GOT3 (cell line): ENCODE data around the gene SELENOH.

Source experiments
- DNase-seq: peaks from one replicate; lab custom pipeline; 2025; ENCODE audit warnings: mixed read lengths; lab: John Stamatoyannopoulos, UW

SELENOH gene

GRCh38 chr11:57781529-57781943, 40.2 kb downstream of the SELENOH start:
- no peak for DNase-seq

DNA sequence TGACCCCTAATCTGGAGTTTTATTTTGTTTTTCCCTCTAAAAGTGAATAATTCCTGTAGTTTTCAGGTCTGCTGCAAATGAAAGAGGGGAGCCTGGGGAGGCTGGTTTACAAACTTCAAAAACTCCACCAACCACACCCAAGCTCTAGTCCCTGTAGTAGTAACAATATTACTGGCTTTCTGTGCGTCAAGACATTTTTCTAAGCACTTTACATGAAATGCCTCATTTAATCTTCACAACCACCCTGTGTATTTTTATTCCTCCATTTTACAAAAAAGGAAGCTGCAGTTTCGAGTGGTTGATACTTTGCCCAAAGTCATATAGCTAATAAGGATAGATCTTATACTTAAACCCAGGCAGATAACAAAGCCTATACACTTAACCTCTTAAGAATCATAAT, 43.8 kb downstream of the SELENOH start:
- DNase-seq = no peak

DNA sequence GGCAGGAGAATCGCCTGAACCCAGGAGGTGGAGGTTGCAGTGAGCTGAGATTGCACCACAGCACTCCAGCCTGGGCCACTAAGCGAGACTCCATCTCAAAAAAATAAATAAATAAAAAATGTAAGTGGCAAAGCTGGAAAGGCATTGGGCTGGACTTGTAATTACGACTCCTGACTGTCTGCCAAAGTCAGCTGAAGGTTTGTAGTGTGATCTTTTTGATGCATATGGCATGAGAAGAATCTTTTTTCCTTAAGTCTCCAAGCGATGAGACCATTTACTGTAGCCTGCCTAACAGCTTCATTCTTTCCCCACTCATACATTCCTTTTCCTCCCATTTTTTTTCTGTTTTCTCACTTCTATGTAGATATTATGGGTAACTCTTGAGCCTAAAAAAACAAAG, 45.1 kb downstream of the SELENOH start:
- DNase-seq = no peak

DNA sequence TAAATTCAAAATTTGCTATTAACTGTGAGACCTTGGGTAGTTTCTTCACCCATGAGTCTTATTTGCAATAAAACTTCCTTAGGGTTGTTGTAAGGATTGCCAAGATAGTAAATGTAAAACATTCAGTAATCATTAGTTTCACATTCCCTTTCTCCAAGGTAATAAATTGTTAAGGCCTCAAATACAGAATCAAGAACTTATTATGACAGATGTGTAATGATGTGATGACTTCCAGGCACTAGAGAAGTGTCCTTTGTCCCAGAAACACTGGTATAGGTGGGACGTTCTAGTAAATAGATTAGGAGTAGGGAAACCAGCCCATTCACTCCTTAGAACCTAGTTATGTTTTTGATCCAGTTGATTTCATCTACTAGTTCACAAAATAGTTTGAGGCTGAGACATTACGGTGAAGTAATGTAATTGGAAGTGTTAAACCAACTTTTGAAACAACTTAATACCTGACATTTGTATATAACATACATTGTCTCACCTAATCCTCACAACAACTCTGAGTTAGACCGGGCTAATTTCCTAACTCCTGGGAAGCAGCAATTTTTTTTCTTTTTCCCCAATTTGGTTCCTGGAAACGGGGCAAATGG, 45.8 kb downstream of the SELENOH start:
- no peak for DNase-seq

DNA sequence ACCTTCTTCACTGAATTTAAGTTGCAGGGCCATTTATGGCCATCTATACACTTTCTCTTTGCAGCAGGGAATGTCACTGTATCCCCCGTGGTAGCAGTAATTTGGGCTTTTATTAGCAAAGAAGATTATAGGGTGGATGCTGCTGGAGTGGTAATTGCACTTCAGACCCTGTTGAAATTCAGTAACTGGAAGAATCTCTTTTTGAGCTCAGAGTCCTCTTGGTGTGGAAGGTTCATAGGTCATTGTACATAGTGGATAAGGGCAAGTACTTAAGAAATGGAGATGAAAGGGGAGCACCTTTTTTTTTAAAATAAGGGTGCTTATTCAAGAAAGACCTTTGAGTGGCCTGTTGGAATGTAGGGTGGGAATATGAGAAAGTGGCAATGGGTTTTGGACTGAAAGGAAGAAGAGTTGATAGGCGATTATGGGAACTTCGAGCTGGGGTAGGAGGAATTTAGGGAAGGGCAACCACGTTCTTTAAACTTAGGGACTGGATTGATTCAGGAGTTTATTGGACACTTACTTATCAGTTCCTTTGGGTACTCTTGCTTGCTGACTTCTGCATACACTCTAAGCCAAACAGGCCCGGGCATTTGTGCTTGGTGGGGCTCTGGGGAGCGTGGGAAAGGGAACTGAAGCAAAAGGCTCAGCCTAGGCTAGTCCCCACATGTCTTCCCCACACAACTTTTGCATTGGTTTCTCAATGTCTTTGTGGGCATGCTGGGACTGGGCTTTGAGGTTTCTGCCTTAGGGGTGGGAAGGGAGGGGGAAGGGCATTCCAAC, 46.8 kb downstream of the SELENOH start:
- no peak for DNase-seq

- no peak for DNase-seq
Observed at GRCh38 chr11:57788703-57789088, 47.4 kb downstream of the SELENOH start.

- DNase-seq = no peak
Observed at GRCh38 chr11:57791321-57792059, 50.2 kb downstream of the SELENOH start.

- no peak for DNase-seq
Observed at GRCh38 chr11:57792060-57792541, 50.8 kb downstream of the SELENOH start.

DNA sequence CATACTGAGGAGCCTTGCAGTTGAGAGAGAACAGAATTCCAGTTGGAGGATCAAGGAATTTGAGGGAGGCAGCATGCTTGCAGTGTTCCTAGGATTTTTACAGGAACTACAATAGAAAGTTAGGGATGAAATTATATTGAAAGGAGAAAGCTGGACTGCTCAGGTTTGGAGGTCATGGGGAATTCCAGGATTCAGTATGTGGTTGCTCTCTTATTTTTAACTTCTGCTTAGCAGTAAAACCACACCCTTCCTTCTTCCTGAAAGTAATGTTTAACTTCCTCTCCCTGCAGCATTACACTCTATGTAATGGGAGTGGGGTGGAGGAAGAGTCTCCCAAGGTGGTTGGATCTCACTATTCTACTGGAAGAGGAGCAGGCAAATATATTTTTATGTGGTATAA, 51.6 kb downstream of the SELENOH start:
- DNase-seq = no peak
